Loucy (cell line): ENCODE measurements around the gene PLCH1.

Source experiments
- EZH2phosphoT487 ChIP-seq: fragments of 200-600 bp; IDR thresholded peaks from 2 replicates; pipeline ENCODE4 v1.6.1; 2018; ENCODE audit warnings: antibody characterized with exemption, mild to moderate bottlenecking, moderate library complexity, borderline replicate concordance
- TF ChIP-seq, protein P1 (sequence below): fragments of 200-600 bp; sonication (generic); conservative IDR thresholded peaks from 2 replicates; pipeline ENCODE4 v1.5.1; 2014; ENCODE audit warnings: mild to moderate bottlenecking, antibody characterized with exemption, low read length

DNA sequence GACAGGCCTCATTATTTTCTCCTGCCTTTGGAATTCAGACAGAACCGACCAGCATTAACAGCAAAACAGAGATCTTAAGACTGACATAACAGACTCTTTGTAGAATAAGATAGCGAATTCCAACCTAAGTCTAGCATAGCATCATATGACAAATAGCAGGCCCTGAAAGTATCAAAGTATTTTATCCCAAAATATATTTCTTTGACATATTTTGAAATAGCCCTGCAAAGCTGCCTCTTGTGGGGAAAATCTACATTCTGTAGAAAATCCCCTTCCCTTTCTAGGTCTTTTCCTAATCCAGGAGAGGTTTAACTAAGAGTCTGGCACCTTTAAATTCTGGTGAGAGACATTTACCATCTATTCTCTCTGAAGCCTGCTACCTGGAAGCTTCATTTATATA, 417.0 kb downstream of the PLCH1 start:
- TF ChIP-seq, protein P1, sequence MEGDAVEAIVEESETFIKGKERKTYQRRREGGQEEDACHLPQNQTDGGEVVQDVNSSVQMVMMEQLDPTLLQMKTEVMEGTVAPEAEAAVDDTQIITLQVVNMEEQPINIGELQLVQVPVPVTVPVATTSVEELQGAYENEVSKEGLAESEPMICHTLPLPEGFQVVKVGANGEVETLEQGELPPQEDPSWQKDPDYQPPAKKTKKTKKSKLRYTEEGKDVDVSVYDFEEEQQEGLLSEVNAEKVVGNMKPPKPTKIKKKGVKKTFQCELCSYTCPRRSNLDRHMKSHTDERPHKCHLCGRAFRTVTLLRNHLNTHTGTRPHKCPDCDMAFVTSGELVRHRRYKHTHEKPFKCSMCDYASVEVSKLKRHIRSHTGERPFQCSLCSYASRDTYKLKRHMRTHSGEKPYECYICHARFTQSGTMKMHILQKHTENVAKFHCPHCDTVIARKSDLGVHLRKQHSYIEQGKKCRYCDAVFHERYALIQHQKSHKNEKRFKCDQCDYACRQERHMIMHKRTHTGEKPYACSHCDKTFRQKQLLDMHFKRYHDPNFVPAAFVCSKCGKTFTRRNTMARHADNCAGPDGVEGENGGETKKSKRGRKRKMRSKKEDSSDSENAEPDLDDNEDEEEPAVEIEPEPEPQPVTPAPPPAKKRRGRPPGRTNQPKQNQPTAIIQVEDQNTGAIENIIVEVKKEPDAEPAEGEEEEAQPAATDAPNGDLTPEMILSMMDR: no peak
- TF ChIP-seq EZH2phosphoT487: no peak
